ENCODE results near the gene PIK3R3.

Gene PIK3R3

GRCh38 chr1:46056325-46056724 lies 76.1 kb downstream of the PIK3R3 start:
- no peak for DNase-seq (ENCODE audit: low read depth)
- no peak overlapping the region for H3K4me3 ChIP-seq (ENCODE audit: low read length)
- TF ChIP-seq CTCF (conservative IDR thresholded peaks at IDR 0.05; ENCODE audit: low read depth, low read length): no peak

GRCh38 chr1:46053734-46054133 lies 78.7 kb downstream of the PIK3R3 start:
- no peak for TF ChIP-seq CTCF (conservative IDR thresholded peaks at IDR 0.05; ENCODE audit: low read depth, low read length)
- no peak overlapping the region for H3K4me3 ChIP-seq (ENCODE audit: low read length)
- DNase-seq (ENCODE audit: low read depth): no peak

GRCh38 chr1:46044116-46044515 lies 88.3 kb downstream of the PIK3R3 start:
- no peak overlapping the region for H3K4me3 ChIP-seq (ENCODE audit: low read length)
- no peak for DNase-seq (ENCODE audit: low read depth)
- no peak for TF ChIP-seq CTCF (conservative IDR thresholded peaks at IDR 0.05; ENCODE audit: low read depth, low read length)

- TF ChIP-seq CTCF (conservative IDR thresholded peaks at IDR 0.05; ENCODE audit: low read depth, low read length): no peak
- no peak for DNase-seq (ENCODE audit: low read depth)
- no peak overlapping the region for H3K4me3 ChIP-seq (ENCODE audit: low read length)
Measured at GRCh38 chr1:46043458-46044017, 88.9 kb downstream of the PIK3R3 start.

- no peak for DNase-seq (ENCODE audit: low read depth)
- H3K4me3 ChIP-seq (ENCODE audit: low read length): no peak overlapping the region
- no peak for TF ChIP-seq CTCF (conservative IDR thresholded peaks at IDR 0.05; ENCODE audit: low read depth, low read length)
Measured at GRCh38 chr1:46041974-46042373, 90.5 kb downstream of the PIK3R3 start.

GRCh38 chr1:46041551-46041950 lies 90.9 kb downstream of the PIK3R3 start:
- no peak overlapping the region for H3K4me3 ChIP-seq (ENCODE audit: low read length)
- TF ChIP-seq CTCF (conservative IDR thresholded peaks at IDR 0.05; ENCODE audit: low read depth, low read length): no peak
- DNase-seq (ENCODE audit: low read depth): no peak

GRCh38 chr1:46039571-46040052 lies 92.8 kb downstream of the PIK3R3 start:
- no peak overlapping the region for H3K4me3 ChIP-seq (ENCODE audit: low read length)
- no peak for TF ChIP-seq CTCF (conservative IDR thresholded peaks at IDR 0.05; ENCODE audit: low read depth, low read length)
- no peak for DNase-seq (ENCODE audit: low read depth)
